Measurements from ENCODE around the gene HECTD4. TPM values are rescaled to one million over a fixed set of nuclear protein-coding genes. Genes with fewer than 3 reads are reported as not detected.

Gene HECTD4
- total and polyA plus RNA-seq, 9 of the 15 experiments (the other 6 are each of a cell fraction or from before 2014, with no cell fraction given) = 3.5 to 33.3 (median 13.5) TPM

DNA sequence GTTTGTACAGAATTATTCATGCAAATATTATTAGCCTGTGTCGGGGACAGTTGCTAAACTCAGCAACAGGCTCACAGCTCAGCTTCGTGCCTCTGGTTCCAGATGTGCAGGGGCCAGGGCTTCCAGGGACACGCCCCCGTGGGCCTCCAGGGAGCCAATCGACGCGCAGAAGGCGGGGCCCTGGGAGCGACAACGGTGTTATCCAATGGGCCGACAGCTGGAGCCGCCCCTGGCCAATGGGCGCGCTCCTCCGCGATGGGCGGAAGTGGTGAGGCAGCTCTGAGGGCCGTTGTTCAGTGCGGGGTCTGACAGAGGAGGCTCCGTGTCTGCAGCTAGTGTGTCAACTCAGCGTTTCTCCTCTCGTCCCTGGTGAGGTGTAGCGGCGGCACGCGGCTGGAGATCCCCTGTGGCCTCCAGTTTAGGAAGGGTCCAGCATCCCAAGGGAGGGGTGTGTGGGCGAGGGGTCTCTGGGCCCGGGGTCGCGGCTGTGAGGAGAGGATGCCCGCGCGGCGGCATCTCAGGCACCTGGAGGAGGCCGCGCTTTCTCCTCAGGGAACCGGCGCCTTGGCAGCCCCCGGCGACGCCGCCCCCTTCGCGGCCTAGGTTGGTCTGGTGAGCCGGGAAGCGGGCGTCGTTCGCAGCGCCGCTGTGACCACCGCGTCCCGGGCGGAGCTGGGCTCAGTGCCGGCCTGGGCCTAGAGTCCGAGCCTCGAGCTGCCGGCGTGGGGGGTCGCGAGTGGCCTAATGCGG is 256.8 kb downstream of the HECTD4 start, which contains the start of gene TRAFD1 (continued):
- TF ChIP-seq SMAD3 (CRISPR knock-in tag; conservative IDR thresholded peaks at IDR 0.05) = no peak
- TF ChIP-seq MBD1 (CRISPR knock-in tag; IDR thresholded peaks at IDR 0.05) = no peak
- TF ChIP-seq CBX2 (IDR thresholded peaks at IDR 0.05; ENCODE audit: insufficient read depth, low read length, poor library complexity, severe bottlenecking) = no peak
- TF ChIP-seq, protein P1, sequence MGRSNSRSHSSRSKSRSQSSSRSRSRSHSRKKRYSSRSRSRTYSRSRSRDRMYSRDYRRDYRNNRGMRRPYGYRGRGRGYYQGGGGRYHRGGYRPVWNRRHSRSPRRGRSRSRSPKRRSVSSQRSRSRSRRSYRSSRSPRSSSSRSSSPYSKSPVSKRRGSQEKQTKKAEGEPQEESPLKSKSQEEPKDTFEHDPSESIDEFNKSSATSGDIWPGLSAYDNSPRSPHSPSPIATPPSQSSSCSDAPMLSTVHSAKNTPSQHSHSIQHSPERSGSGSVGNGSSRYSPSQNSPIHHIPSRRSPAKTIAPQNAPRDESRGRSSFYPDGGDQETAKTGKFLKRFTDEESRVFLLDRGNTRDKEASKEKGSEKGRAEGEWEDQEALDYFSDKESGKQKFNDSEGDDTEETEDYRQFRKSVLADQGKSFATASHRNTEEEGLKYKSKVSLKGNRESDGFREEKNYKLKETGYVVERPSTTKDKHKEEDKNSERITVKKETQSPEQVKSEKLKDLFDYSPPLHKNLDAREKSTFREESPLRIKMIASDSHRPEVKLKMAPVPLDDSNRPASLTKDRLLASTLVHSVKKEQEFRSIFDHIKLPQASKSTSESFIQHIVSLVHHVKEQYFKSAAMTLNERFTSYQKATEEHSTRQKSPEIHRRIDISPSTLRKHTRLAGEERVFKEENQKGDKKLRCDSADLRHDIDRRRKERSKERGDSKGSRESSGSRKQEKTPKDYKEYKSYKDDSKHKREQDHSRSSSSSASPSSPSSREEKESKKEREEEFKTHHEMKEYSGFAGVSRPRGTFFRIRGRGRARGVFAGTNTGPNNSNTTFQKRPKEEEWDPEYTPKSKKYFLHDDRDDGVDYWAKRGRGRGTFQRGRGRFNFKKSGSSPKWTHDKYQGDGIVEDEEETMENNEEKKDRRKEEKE (IDR thresholded peaks at IDR 0.05; ENCODE audit: borderline replicate concordance in 1 of 2, control insufficient read depth in 1 of 2, low read depth in 2 of 2, low read length in 1 of 2) = no peak
- no peak for TF ChIP-seq RFX5 (IDR thresholded peaks at IDR 0.05; ENCODE audit: low read depth, low read length)
- TF ChIP-seq KAT7 (CRISPR knock-in tag; IDR thresholded peaks at IDR 0.05; ENCODE audit: borderline replicate concordance) = peak; percentile 28; the same call in 1 of the 2 replicates
- no peak; the same call in 1 of the 2 replicates for TF ChIP-seq THAP7 (CRISPR knock-in tag; IDR thresholded peaks at IDR 0.05)
- TF ChIP-seq ZNF224 (CRISPR knock-in tag; IDR thresholded peaks at IDR 0.05) = 0 out of 2 replicates have a peak, but pooled peaks have one; percentile 26
- no peak for TF ChIP-seq ZNF143 (CRISPR knock-in tag; IDR thresholded peaks at IDR 0.05)
- TF ChIP-seq ZSCAN32 (CRISPR knock-in tag; IDR thresholded peaks at IDR 0.05) = no peak
- TF ChIP-seq KLF1 (tag; IDR thresholded peaks at IDR 0.05) = 0 out of 2 replicates have a peak, but pooled peaks have one; percentile 52
- TF ChIP-seq, protein P2, sequence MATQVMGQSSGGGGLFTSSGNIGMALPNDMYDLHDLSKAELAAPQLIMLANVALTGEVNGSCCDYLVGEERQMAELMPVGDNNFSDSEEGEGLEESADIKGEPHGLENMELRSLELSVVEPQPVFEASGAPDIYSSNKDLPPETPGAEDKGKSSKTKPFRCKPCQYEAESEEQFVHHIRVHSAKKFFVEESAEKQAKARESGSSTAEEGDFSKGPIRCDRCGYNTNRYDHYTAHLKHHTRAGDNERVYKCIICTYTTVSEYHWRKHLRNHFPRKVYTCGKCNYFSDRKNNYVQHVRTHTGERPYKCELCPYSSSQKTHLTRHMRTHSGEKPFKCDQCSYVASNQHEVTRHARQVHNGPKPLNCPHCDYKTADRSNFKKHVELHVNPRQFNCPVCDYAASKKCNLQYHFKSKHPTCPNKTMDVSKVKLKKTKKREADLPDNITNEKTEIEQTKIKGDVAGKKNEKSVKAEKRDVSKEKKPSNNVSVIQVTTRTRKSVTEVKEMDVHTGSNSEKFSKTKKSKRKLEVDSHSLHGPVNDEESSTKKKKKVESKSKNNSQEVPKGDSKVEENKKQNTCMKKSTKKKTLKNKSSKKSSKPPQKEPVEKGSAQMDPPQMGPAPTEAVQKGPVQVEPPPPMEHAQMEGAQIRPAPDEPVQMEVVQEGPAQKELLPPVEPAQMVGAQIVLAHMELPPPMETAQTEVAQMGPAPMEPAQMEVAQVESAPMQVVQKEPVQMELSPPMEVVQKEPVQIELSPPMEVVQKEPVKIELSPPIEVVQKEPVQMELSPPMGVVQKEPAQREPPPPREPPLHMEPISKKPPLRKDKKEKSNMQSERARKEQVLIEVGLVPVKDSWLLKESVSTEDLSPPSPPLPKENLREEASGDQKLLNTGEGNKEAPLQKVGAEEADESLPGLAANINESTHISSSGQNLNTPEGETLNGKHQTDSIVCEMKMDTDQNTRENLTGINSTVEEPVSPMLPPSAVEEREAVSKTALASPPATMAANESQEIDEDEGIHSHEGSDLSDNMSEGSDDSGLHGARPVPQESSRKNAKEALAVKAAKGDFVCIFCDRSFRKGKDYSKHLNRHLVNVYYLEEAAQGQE (IDR thresholded peaks at IDR 0.05; ENCODE audit: borderline replicate concordance) = no peak
- TF ChIP-seq, protein P2 (CRISPR knock-in tag; IDR thresholded peaks at IDR 0.05; ENCODE audit: low read depth) = peak; percentile 37; the same call in 1 of the 2 replicates

Measured in K562 (cell line).